H9 (cell line): ENCODE measurements around the gene GRIN2A. TPM values are rescaled to one million over a fixed set of nuclear protein-coding genes. Genes with fewer than 3 reads are reported as not detected.

Source experiments
- DNase-seq: peaks from one replicate; pipeline ENCODE4 v3.0.0-alpha.2; 2017
- H2AFZ ChIP-seq: one replicate; pipeline ENCODE4 v1.6.1; 2013; ENCODE audit warnings: mild to moderate bottlenecking, low read length, control low read depth, moderate library complexity
- H2AK5ac ChIP-seq: 2 replicates; pipeline ENCODE4 v1.6.1; 2013; ENCODE audit warnings: low read length, control low read depth, mixed read lengths; ENCODE audit not compliant: insufficient read length
- H2BK120ac ChIP-seq: one replicate; pipeline ENCODE4 v1.6.1; 2013; ENCODE audit warnings: low read depth, mild to moderate bottlenecking, low read length, control low read depth, inconsistent platforms; ENCODE audit not compliant: poor library complexity, severe bottlenecking
- H2BK12ac ChIP-seq: 2 replicates; pipeline ENCODE4 v1.6.1; 2013; ENCODE audit warnings: low read length, control low read depth, mixed read lengths, low read depth; ENCODE audit not compliant: insufficient read length
- H2BK15ac ChIP-seq: 2 replicates; pipeline ENCODE4 v1.6.1; 2013; ENCODE audit warnings: low read depth, low read length, control low read depth
- H2BK20ac ChIP-seq: one replicate; pipeline ENCODE4 v1.6.1; 2013; ENCODE audit warnings: low read depth, mild to moderate bottlenecking, low read length, control low read depth, inconsistent platforms; ENCODE audit not compliant: poor library complexity, severe bottlenecking
- H2BK5ac ChIP-seq: 2 replicates; pipeline ENCODE4 v1.6.1; 2013; ENCODE audit warnings: low read length, control low read depth, mixed read lengths; ENCODE audit not compliant: insufficient read length
- H3K14ac ChIP-seq: 2 replicates; pipeline ENCODE4 v1.6.1; 2013; ENCODE audit warnings: low read length, control low read depth; ENCODE audit not compliant: insufficient read depth
- H3K18ac ChIP-seq: 2 replicates; pipeline ENCODE4 v1.6.1; 2013; ENCODE audit warnings: low read depth, mild to moderate bottlenecking, mixed read lengths, low read length, control low read depth; ENCODE audit not compliant: insufficient read length
- H3K23ac ChIP-seq: 2 replicates; pipeline ENCODE4 v1.6.1; 2013; ENCODE audit warnings: low read length, control low read depth, mixed read lengths, low read depth; ENCODE audit not compliant: insufficient read length
- H3K23me2 ChIP-seq: 2 replicates; pipeline ENCODE4 v1.6.1; 2013; ENCODE audit warnings: low read depth, mild to moderate bottlenecking, mixed read lengths, low read length, control low read depth; ENCODE audit not compliant: insufficient read length, poor library complexity, severe bottlenecking
- H3K27ac ChIP-seq: 2 replicates; pipeline ENCODE4 v1.5.1; 2013; ENCODE audit warnings: low read length, control low read depth, mixed read lengths, low read depth; ENCODE audit not compliant: insufficient read length
- H3K27me3 ChIP-seq: 2 replicates; pipeline ENCODE4 v1.6.1; 2013; ENCODE audit warnings: low read length, control low read depth, inconsistent platforms; ENCODE audit not compliant: insufficient read depth
- H3K4ac ChIP-seq: 2 replicates; pipeline ENCODE4 v1.6.1; 2013; ENCODE audit warnings: low read depth, mild to moderate bottlenecking, control low read depth, inconsistent platforms, low read length, moderate library complexity
- H3K4me1 ChIP-seq: 2 replicates; pipeline ENCODE4 v1.6.1; 2013; ENCODE audit warnings: low read length, control low read depth, inconsistent platforms; ENCODE audit not compliant: insufficient read depth
- H3K4me2 ChIP-seq: 2 replicates; pipeline ENCODE4 v1.6.1; 2013; ENCODE audit warnings: low read length, control low read depth, mixed read lengths; ENCODE audit not compliant: insufficient read length, insufficient read depth
- H3K56ac ChIP-seq: 2 replicates; pipeline ENCODE4 v1.6.1; 2013; ENCODE audit warnings: low read depth, mild to moderate bottlenecking, mixed read lengths, low read length, control low read depth; ENCODE audit not compliant: insufficient read length
- H3K79me1 ChIP-seq: 2 replicates; pipeline ENCODE4 v1.6.1; 2013; ENCODE audit warnings: low read depth, mild to moderate bottlenecking, moderate library complexity, low read length, control low read depth, inconsistent platforms; ENCODE audit not compliant: insufficient read depth, poor library complexity, severe bottlenecking
- H3K79me2 ChIP-seq: 2 replicates; pipeline ENCODE4 v1.6.1; 2013; ENCODE audit warnings: low read length, control low read depth, inconsistent platforms; ENCODE audit not compliant: insufficient read depth
- H3K9ac ChIP-seq: 2 replicates; pipeline ENCODE4 v1.6.1; 2013; ENCODE audit warnings: low read length, control low read depth, mixed read lengths; ENCODE audit not compliant: insufficient read length; ENCODE audit errors: extremely low read depth
- H3K9me3 ChIP-seq: one replicate; pipeline ENCODE4 v1.6.1; 2013; ENCODE audit warnings: low read depth, low read length, inconsistent platforms; ENCODE audit not compliant: control insufficient read depth
- H3T11ph ChIP-seq: one replicate; pipeline ENCODE4 v1.6.1; 2013; ENCODE audit warnings: mild to moderate bottlenecking, low read length, control low read depth, inconsistent platforms
- H4K20me1 ChIP-seq: one replicate; pipeline ENCODE4 v1.6.1; 2013; ENCODE audit not compliant: control insufficient read depth, insufficient read length, insufficient read depth
- H4K5ac ChIP-seq: 2 replicates; pipeline ENCODE4 v1.6.1; 2013; ENCODE audit warnings: low read depth, mild to moderate bottlenecking, mixed read lengths, low read length, control low read depth; ENCODE audit not compliant: insufficient read length
- H4K8ac ChIP-seq: replicated peaks from 2 replicates; pipeline ENCODE4 v1.6.1; 2013; ENCODE audit warnings: low read length, control low read depth, mixed read lengths, low read depth; ENCODE audit not compliant: insufficient read length
- H4K91ac ChIP-seq: 2 replicates; pipeline ENCODE4 v1.6.1; 2013; ENCODE audit warnings: low read depth, mild to moderate bottlenecking, moderate library complexity, mixed read lengths, low read length, control low read depth; ENCODE audit not compliant: insufficient read length
- H3K27ac Mint-ChIP-seq, 3 experiments: 2 replicates in 2 of 3; 3 replicates in 1 of 3; pipeline ENCODE4 v1.8.0; 2020 to 2021; ENCODE audit warnings: mixed read lengths in 3 of 3, mild to moderate bottlenecking in 1 of 3, moderate library complexity in 1 of 3
- H3K27me3 Mint-ChIP-seq: 2 replicates; pipeline ENCODE4 v1.8.0; 2021; ENCODE audit warnings: low read depth, mild to moderate bottlenecking, moderate library complexity, mixed read lengths
- H3K36me3 Mint-ChIP-seq, 3 experiments: 2 replicates in 2 of 3; 3 replicates in 1 of 3; pipeline ENCODE4 v1.8.0; 2020 to 2021; ENCODE audit warnings: low read depth in 3 of 3, mixed read lengths in 3 of 3; ENCODE audit not compliant: insufficient read depth in 1 of 3
- H3K4me1 Mint-ChIP-seq, 2 experiments: 2 replicates each; pipeline ENCODE4 v1.8.0; 2020; ENCODE audit warnings: mixed read lengths in 2 of 2
- H3K4me3 Mint-ChIP-seq, 2 experiments: 2 replicates in 1 of 2; 3 replicates in 1 of 2; pipeline ENCODE4 v1.8.0; 2020 to 2021; ENCODE audit warnings: mild to moderate bottlenecking in 2 of 2, mixed read lengths in 2 of 2, moderate library complexity in 1 of 2
- H3K9me3 Mint-ChIP-seq, 2 experiments: 2 replicates in 1 of 2; 3 replicates in 1 of 2; pipeline ENCODE4 v1.8.0; 2020; ENCODE audit warnings: mild to moderate bottlenecking in 2 of 2, mixed read lengths in 2 of 2, moderate library complexity in 1 of 2
- WGBS: extraction: QIAGEN DNeasy Blood & Tissue Kit; methylation state at CpG from one replicate; pipeline ENCODE4 v1.1.7; 2013; ENCODE audit warnings: missing lambda C conversion rate, low lambda C conversion rate, mixed read lengths; ENCODE audit not compliant: insufficient read length; ENCODE audit errors: extremely low coverage; 5-methylcytosine and 5-hydroxymethylcytosine counted together
- total RNA-seq: library from RNA; stranded (reverse); gene quantifications from 2 replicates; pipeline ENCODE4 v1.2.1, GENCODE V29; 2021
- TF ChIP-seq, protein P1 (sequence below): fragments of 200-600 bp; sonication (generic); conservative IDR thresholded peaks from 3 replicates; pipeline ENCODE4 v1.8.0; 2021; ENCODE audit warnings: antibody characterized with exemption, mild to moderate bottlenecking

Gene GRIN2A
- total RNA-seq, 1 experiment from 2014 or later: 1.5 TPM

DNA sequence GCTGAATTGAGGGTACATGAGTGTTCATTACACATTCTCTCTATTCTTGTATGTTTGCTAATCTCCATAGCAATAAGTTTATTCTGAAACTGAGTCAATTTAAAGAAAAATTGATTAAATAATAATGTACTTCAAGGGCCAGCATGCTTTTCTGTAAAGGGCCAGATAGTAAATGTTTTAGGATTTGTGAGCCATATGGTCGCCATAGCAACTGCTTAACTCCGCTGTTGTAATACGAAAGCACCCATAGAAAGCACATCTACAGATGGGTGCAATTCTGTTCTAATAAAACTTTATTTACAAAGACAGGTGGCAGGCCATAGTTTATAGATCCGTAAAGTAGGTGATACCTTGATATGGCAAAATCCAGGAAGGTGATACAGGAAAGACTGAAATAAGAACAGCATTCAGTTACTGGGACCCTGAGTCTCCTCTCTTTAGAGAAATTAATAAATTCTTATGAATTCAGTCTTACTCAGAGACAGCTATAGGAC lies 36.6 kb downstream of the GRIN2A start:
- Histone ChIP-seq H3K14ac (no peak overlapping the region), H3K4me1 (no peaks in the 10 kb centered on the region), H2BK12ac (no peak overlapping the region), H3K9me3 (no peaks in the 10 kb centered on the region), H3K4ac (no peak overlapping the region), H2BK120ac (no peak overlapping the region), H3K18ac (no peak overlapping the region), H3K23me2 (no peaks in the 10 kb centered on the region), H2BK15ac (no peak overlapping the region), H3T11ph (no peak overlapping the region), H3K56ac (no peak overlapping the region), H4K5ac (no peak overlapping the region), H3K4me2 (no peak overlapping the region), H3K79me2 (no peaks in the 10 kb centered on the region), H3K23ac (no peak overlapping the region), H2AK5ac (no peak overlapping the region), H3K9ac (no peak overlapping the region), H2BK5ac (no peak overlapping the region), H3K79me1 (no peaks in the 10 kb centered on the region), H2BK20ac (no peak overlapping the region), H4K91ac (no peak overlapping the region), H4K8ac (no peak overlapping the region), H3K27ac (no peak overlapping the region), H2AFZ (no peak overlapping the region), H3K27me3 (no peaks in the 10 kb centered on the region), H4K20me1 (no peaks in the 10 kb centered on the region)
- Mint-ChIP-seq H3K36me3 (no peaks in the 10 kb centered on the region), H3K9me3 (no peaks in the 10 kb centered on the region), H3K4me3 (no peak overlapping the region), H3K27ac (no peak overlapping the region), H3K27me3 (no peaks in the 10 kb centered on the region), H3K4me1 (no peaks in the 10 kb centered on the region)
- DNase-seq: no peak
- WGBS: no CpG with 5 or more reads among the region's 4 CpGs
- TF ChIP-seq, protein P1, sequence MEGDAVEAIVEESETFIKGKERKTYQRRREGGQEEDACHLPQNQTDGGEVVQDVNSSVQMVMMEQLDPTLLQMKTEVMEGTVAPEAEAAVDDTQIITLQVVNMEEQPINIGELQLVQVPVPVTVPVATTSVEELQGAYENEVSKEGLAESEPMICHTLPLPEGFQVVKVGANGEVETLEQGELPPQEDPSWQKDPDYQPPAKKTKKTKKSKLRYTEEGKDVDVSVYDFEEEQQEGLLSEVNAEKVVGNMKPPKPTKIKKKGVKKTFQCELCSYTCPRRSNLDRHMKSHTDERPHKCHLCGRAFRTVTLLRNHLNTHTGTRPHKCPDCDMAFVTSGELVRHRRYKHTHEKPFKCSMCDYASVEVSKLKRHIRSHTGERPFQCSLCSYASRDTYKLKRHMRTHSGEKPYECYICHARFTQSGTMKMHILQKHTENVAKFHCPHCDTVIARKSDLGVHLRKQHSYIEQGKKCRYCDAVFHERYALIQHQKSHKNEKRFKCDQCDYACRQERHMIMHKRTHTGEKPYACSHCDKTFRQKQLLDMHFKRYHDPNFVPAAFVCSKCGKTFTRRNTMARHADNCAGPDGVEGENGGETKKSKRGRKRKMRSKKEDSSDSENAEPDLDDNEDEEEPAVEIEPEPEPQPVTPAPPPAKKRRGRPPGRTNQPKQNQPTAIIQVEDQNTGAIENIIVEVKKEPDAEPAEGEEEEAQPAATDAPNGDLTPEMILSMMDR: no peak
